Mesendoderm (in vitro differentiated cells): Measurements from ENCODE around the gene DLG5.

ENCODE experiments used
- DNase-seq: peaks from one replicate; pipeline ENCODE4 v3.0.0; 2013
- H2AK5ac ChIP-seq: 2 replicates; pipeline ENCODE4 v1.6.1; 2013; ENCODE audit warnings: low read length, inconsistent platforms
- H2BK120ac ChIP-seq: 2 replicates; pipeline ENCODE4 v1.6.1; 2013; ENCODE audit warnings: low read depth, mild to moderate bottlenecking, low read length, moderate library complexity, mixed read lengths
- H2BK15ac ChIP-seq: replicated peaks from 2 replicates; pipeline ENCODE4 v1.6.1; 2013; ENCODE audit warnings: low read depth, mild to moderate bottlenecking, moderate library complexity
- H2BK5ac ChIP-seq: 2 replicates; pipeline ENCODE4 v1.6.1; 2013; ENCODE audit warnings: low read length, inconsistent platforms
- H3K18ac ChIP-seq: 2 replicates; pipeline ENCODE4 v1.6.1; 2013; ENCODE audit warnings: mild to moderate bottlenecking, low read length, mixed read lengths
- H3K23ac ChIP-seq: one replicate; pipeline ENCODE4 v1.6.1; 2013; ENCODE audit warnings: low read length
- H3K27ac ChIP-seq: 2 replicates; pipeline ENCODE4 v1.5.1; 2013; ENCODE audit warnings: low read depth, mild to moderate bottlenecking, inconsistent platforms, low read length, moderate library complexity
- H3K27me3 ChIP-seq: 2 replicates; pipeline ENCODE4 v1.6.1; 2013; ENCODE audit warnings: low read length, control low read depth, mild to moderate bottlenecking, inconsistent platforms; ENCODE audit not compliant: insufficient read depth, poor library complexity
- H3K36me3 ChIP-seq: 2 replicates; pipeline ENCODE4 v1.6.1; 2013; ENCODE audit warnings: low read length, inconsistent platforms; ENCODE audit not compliant: control insufficient read depth, insufficient read depth
- H3K4ac ChIP-seq: one replicate; pipeline ENCODE4 v1.6.1; 2013; ENCODE audit warnings: low read depth, mild to moderate bottlenecking, low read length, moderate library complexity
- H3K4me1 ChIP-seq: 2 replicates; pipeline ENCODE4 v1.6.1; 2013; ENCODE audit warnings: low read depth, low read length, inconsistent platforms; ENCODE audit not compliant: control insufficient read depth
- H3K4me2 ChIP-seq: 2 replicates; pipeline ENCODE4 v1.6.1; 2013; ENCODE audit warnings: low read length
- H3K4me3 ChIP-seq: 2 replicates; pipeline ENCODE4 v1.5.1; 2013; ENCODE audit warnings: mild to moderate bottlenecking, low read length
- H3K56ac ChIP-seq: one replicate; pipeline ENCODE4 v1.6.1; 2013; ENCODE audit warnings: low read length
- H3K79me1 ChIP-seq: 2 replicates; pipeline ENCODE4 v1.6.1; 2013; ENCODE audit warnings: low read length, inconsistent platforms
- H3K79me2 ChIP-seq: 2 replicates; pipeline ENCODE4 v1.6.1; 2013; ENCODE audit warnings: mild to moderate bottlenecking, low read length; ENCODE audit not compliant: control insufficient read depth, insufficient read depth
- H3K9ac ChIP-seq: 2 replicates; pipeline ENCODE4 v1.6.1; 2013; ENCODE audit warnings: low read length, inconsistent platforms
- H4K5ac ChIP-seq: one replicate; pipeline ENCODE4 v1.6.1; 2013; ENCODE audit warnings: low read length
- H4K8ac ChIP-seq: one replicate; pipeline ENCODE4 v1.6.1; 2013; ENCODE audit warnings: low read depth, mild to moderate bottlenecking, control low read depth, low read length, moderate library complexity
- WGBS: extraction: QIAGEN DNeasy Blood & Tissue Kit; methylation state at CpG from one replicate; pipeline ENCODE4 v1.1.7; 2013; ENCODE audit warnings: low lambda C conversion rate, missing lambda C conversion rate; ENCODE audit not compliant: insufficient coverage; ENCODE audit errors: extremely low coverage; 5-methylcytosine and 5-hydroxymethylcytosine counted together

Gene DLG5

DNA sequence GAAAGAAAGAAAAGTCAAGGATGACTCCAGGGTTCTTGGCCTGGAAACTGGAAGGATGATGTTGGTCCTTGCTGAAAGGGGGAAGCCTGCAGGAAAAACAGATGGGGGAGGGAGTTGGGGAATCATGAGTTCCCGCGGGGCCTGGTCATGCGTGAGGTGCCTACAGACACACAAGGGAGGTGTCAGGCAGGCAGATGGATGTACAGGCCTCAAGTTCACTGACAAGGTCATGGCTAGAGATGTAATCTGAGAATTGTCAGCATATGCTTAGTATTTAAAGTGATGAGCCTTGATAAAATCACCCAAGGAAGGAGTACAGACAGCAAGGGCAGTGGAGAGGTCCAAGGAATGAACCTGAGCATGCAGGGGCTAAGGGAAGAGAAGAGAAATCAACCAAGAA, 46.8 kb downstream of the DLG5 start:
- whole genome bisulfite sequencing, result no CpG with 5 or more reads among the region's 3 CpGs

DNA sequence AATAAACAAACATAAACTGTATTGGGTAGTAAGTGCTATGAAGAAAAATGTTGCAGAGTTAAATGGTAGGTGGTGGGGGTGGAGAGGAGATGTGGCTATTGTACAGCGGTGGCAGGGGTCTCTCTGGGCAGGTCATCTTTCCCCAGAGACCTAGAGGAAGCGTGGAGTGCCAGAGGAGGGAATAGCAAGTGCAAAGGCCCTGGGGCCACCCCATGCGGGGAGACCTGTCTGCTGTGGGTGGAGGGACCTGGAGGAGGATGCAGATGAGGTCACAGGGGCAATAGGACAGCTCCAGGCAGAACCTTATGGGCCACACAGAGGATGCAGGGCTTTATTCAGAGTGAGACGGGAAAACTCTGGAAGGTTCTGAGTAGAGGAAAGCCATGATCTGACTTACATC, 47.5 kb downstream of the DLG5 start:
- no peak overlapping the region for H2BK120ac ChIP-seq
- H3K23ac ChIP-seq, result no peak overlapping the region
- no peak for DNase-seq
- no peak overlapping the region for H4K8ac ChIP-seq
- H3K36me3 ChIP-seq, result no peaks in the 10 kb centered on the region
- no peak overlapping the region for H3K4me3 ChIP-seq
- H3K4ac ChIP-seq, result peak overlapping the region; percentile 93
- H3K56ac ChIP-seq, result peak overlapping the region; percentile 86
- H3K27me3 ChIP-seq, result no peaks in the 10 kb centered on the region
- peaks cover 64% of the 10 kb centered on the region for H3K79me2 ChIP-seq
- no peak overlapping the region for H2BK15ac ChIP-seq
- H2AK5ac ChIP-seq, result peak overlapping the region; percentile 31
- no CpG with 5 or more reads among the region's 4 CpGs for WGBS
- no peak overlapping the region for H3K4me2 ChIP-seq
- peak overlapping the region; percentile 80 for H3K27ac ChIP-seq
- H3K9ac ChIP-seq, result peak overlapping the region; percentile 61
- H3K4me1 ChIP-seq, result peaks cover 36% of the 10 kb centered on the region
- H2BK5ac ChIP-seq, result peak overlapping the region; percentile 96
- no peak overlapping the region for H4K5ac ChIP-seq
- H3K79me1 ChIP-seq, result peaks cover 23% of the 10 kb centered on the region
- peak overlapping the region; percentile 24 for H3K18ac ChIP-seq

More for the DNA sequence above, 46.8 kb downstream of the DLG5 start:
- Histone ChIP-seq H4K8ac (no peak overlapping the region), H3K4ac (no peak overlapping the region), H3K27ac (peak overlapping the region; percentile 80), H2BK5ac (peak overlapping the region; percentile 96), H2AK5ac (peak overlapping the region; percentile 94), H3K9ac (no peak overlapping the region), H3K23ac (peak overlapping the region; percentile 11), H3K27me3 (no peaks in the 10 kb centered on the region), H3K4me3 (no peak overlapping the region), H3K56ac (peak overlapping the region; percentile 75), H3K79me1 (peaks cover 25% of the 10 kb centered on the region), H3K79me2 (peaks cover 65% of the 10 kb centered on the region), H2BK120ac (no peak overlapping the region), H3K4me1 (peaks cover 36% of the 10 kb centered on the region), H3K36me3 (no peaks in the 10 kb centered on the region), H3K4me2 (no peak overlapping the region), H2BK15ac (no peak overlapping the region), H3K18ac (peak overlapping the region; percentile 1), H4K5ac (no peak overlapping the region)
- no peak for DNase-seq

DNA sequence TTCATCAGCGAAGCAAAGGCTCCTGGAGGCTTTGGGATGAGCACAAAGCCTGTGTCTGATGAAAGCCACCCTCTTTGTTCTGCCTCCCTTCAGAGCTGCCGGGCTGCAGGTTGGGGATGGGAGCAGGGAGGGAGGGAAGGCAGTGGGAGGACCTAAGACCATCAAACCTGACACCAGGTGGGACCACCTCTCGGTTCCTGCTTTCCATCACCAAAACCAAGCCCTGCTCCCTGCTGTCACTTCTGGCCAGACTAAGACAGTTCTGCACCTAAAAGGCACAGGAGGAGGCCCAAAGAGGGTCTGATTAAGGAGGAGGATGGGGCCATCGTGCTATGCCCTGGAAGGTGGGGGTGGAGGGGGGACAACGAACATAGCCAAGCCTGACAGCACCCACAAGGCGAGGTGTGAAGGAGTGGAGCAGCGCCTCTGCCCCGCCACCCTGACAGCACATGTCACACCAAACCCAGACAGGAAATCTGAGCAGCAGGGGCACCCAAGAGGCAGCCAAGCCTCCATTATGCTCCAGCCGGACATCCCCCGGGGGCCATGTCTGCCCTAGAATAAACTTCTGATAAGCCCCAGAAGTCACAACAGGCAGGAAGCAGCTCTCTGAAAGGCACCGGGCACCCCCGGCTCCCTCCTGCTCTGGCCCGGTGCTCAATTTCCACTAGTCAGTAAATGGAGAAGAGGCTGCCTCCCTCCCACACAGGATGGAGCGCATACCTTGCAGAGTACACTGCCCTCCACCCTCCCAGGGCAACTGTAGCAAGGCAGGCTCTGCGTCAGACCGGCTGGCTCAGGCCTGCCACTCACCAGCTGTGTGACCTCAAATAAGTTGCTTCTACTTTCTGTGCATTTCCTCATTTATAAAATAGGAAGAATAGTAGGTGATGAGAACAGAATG, 48.9 kb downstream of the DLG5 start:
- no peaks in the 10 kb centered on the region for H3K36me3 ChIP-seq
- H3K4ac ChIP-seq, result peak overlapping the region; percentile 93
- peak overlapping the region; percentile 80 for H3K27ac ChIP-seq
- peak overlapping the region; percentile 31 for H2AK5ac ChIP-seq
- WGBS, result no CpG with 5 or more reads among the region's 16 CpGs
- peaks cover 27% of the 10 kb centered on the region for H3K79me1 ChIP-seq
- peak overlapping the region; percentile 96 for H2BK5ac ChIP-seq
- peak overlapping the region; percentile 82 for H4K5ac ChIP-seq
- peak overlapping the region; percentile 16 for H3K4me2 ChIP-seq
- H3K4me3 ChIP-seq, result no peak overlapping the region
- peak overlapping the region; percentile 61 for H3K9ac ChIP-seq
- DNase-seq, result peak; percentile 99
- H3K79me2 ChIP-seq, result peaks cover 65% of the 10 kb centered on the region
- H2BK120ac ChIP-seq, result peak overlapping the region; percentile 75
- peak overlapping the region; percentile 86 for H3K56ac ChIP-seq
- H3K18ac ChIP-seq, result peak overlapping the region; percentile 24
- H3K27me3 ChIP-seq, result no peaks in the 10 kb centered on the region
- H4K8ac ChIP-seq, result no peak overlapping the region
- peaks cover 35% of the 10 kb centered on the region for H3K4me1 ChIP-seq
- H2BK15ac ChIP-seq, result no peak overlapping the region
- no peak overlapping the region for H3K23ac ChIP-seq

DNA sequence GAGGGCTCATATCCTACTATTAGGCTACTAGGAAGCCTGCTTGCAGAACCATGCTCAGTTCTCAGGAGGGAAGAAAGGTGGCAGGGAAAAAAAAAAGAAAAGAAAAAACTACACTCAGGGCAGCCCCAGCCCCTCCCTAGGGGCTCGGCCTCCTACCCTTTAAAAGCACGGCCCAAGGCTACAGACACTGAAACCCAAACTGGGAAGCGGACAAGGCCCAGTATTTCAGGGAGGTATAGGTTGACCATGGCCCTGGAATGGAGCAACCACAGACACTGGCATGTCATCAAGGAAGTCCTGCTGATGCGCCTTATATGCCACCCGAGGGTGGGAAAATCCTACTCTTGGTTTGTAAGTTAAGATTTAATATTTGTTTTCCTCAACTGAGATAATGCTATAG, 50.8 kb downstream of the DLG5 start:
- H3K36me3 ChIP-seq, result no peaks in the 10 kb centered on the region
- DNase-seq, result no peak
- H2BK120ac ChIP-seq, result no peak overlapping the region
- no peak overlapping the region for H2BK15ac ChIP-seq
- no peaks in the 10 kb centered on the region for H3K27me3 ChIP-seq
- no peak overlapping the region for H2BK5ac ChIP-seq
- no peak overlapping the region for H4K5ac ChIP-seq
- H3K9ac ChIP-seq, result peak overlapping the region; percentile 44
- H3K79me1 ChIP-seq, result peaks cover 33% of the 10 kb centered on the region
- H3K27ac ChIP-seq, result no peak overlapping the region
- no peak overlapping the region for H3K4me2 ChIP-seq
- no peak overlapping the region for H3K23ac ChIP-seq
- H3K79me2 ChIP-seq, result peaks cover 66% of the 10 kb centered on the region
- H4K8ac ChIP-seq, result no peak overlapping the region
- peak overlapping the region; percentile 78 for H3K56ac ChIP-seq
- no CpG with 5 or more reads among the region's 5 CpGs for WGBS
- H3K4ac ChIP-seq, result peak overlapping the region; percentile 87
- no peak overlapping the region for H2AK5ac ChIP-seq
- H3K4me3 ChIP-seq, result no peak overlapping the region
- H3K4me1 ChIP-seq, result peaks cover 36% of the 10 kb centered on the region
- peak overlapping the region; percentile 51 for H3K18ac ChIP-seq

DNA sequence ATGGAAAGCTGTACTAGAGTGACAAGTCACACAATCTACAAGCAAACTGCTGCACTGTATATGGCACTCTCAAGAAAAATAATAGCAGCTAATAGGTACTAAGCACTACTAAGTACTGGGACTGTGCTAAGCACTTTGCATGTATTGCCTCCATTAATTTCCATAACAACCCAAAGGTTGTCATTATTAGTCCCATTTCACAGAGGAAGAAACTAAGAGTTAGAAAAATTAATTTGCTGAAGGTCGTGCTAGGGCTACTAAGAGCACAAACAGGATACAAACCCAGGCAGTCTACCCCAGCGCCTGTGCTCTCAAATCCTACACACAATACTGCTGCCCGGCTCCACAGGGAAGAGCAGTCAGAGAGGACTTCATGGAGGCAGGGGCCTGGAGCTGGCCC, 51.7 kb downstream of the DLG5 start:
- H3K9ac ChIP-seq, result no peak overlapping the region
- H3K79me1 ChIP-seq, result peaks cover 34% of the 10 kb centered on the region
- H3K36me3 ChIP-seq, result no peaks in the 10 kb centered on the region
- H2BK5ac ChIP-seq, result peak overlapping the region; percentile 34
- no peak overlapping the region for H4K5ac ChIP-seq
- H2BK120ac ChIP-seq, result peak overlapping the region; percentile 14
- H3K18ac ChIP-seq, result no peak overlapping the region
- no peaks in the 10 kb centered on the region for H3K27me3 ChIP-seq
- no peak overlapping the region for H3K4me2 ChIP-seq
- H3K56ac ChIP-seq, result peak overlapping the region; percentile 78
- H2AK5ac ChIP-seq, result no peak overlapping the region
- no CpG with 5 or more reads among the region's 3 CpGs for WGBS
- H3K23ac ChIP-seq, result no peak overlapping the region
- no peak overlapping the region for H3K4me3 ChIP-seq
- H3K27ac ChIP-seq, result no peak overlapping the region
- H2BK15ac ChIP-seq, result no peak overlapping the region
- DNase-seq, result no peak
- peaks cover 65% of the 10 kb centered on the region for H3K79me2 ChIP-seq
- H4K8ac ChIP-seq, result no peak overlapping the region
- peaks cover 33% of the 10 kb centered on the region for H3K4me1 ChIP-seq
- no peak overlapping the region for H3K4ac ChIP-seq
